H9 (cell line): ENCODE data around the gene ASPN. TPM values are rescaled to one million over a fixed set of nuclear protein-coding genes. Genes with fewer than 3 reads are reported as not detected.

ENCODE experiments used
- DNase-seq: peaks from one replicate; pipeline ENCODE4 v3.0.0-alpha.2; 2017
- H2AFZ ChIP-seq: one replicate; pipeline ENCODE4 v1.6.1; 2013; ENCODE audit warnings: mild to moderate bottlenecking, low read length, control low read depth, moderate library complexity
- H2AK5ac ChIP-seq: 2 replicates; pipeline ENCODE4 v1.6.1; 2013; ENCODE audit warnings: low read length, control low read depth, mixed read lengths; ENCODE audit not compliant: insufficient read length
- H2BK120ac ChIP-seq: one replicate; pipeline ENCODE4 v1.6.1; 2013; ENCODE audit warnings: low read depth, mild to moderate bottlenecking, low read length, control low read depth, inconsistent platforms; ENCODE audit not compliant: poor library complexity, severe bottlenecking
- H2BK12ac ChIP-seq: 2 replicates; pipeline ENCODE4 v1.6.1; 2013; ENCODE audit warnings: low read length, control low read depth, mixed read lengths, low read depth; ENCODE audit not compliant: insufficient read length
- H2BK15ac ChIP-seq: 2 replicates; pipeline ENCODE4 v1.6.1; 2013; ENCODE audit warnings: low read depth, low read length, control low read depth
- H2BK20ac ChIP-seq: one replicate; pipeline ENCODE4 v1.6.1; 2013; ENCODE audit warnings: low read depth, mild to moderate bottlenecking, low read length, control low read depth, inconsistent platforms; ENCODE audit not compliant: poor library complexity, severe bottlenecking
- H2BK5ac ChIP-seq: 2 replicates; pipeline ENCODE4 v1.6.1; 2013; ENCODE audit warnings: low read length, control low read depth, mixed read lengths; ENCODE audit not compliant: insufficient read length
- H3K14ac ChIP-seq: 2 replicates; pipeline ENCODE4 v1.6.1; 2013; ENCODE audit warnings: low read length, control low read depth; ENCODE audit not compliant: insufficient read depth
- H3K18ac ChIP-seq: 2 replicates; pipeline ENCODE4 v1.6.1; 2013; ENCODE audit warnings: low read depth, mild to moderate bottlenecking, mixed read lengths, low read length, control low read depth; ENCODE audit not compliant: insufficient read length
- H3K23ac ChIP-seq: 2 replicates; pipeline ENCODE4 v1.6.1; 2013; ENCODE audit warnings: low read length, control low read depth, mixed read lengths, low read depth; ENCODE audit not compliant: insufficient read length
- H3K23me2 ChIP-seq: 2 replicates; pipeline ENCODE4 v1.6.1; 2013; ENCODE audit warnings: low read depth, mild to moderate bottlenecking, mixed read lengths, low read length, control low read depth; ENCODE audit not compliant: insufficient read length, poor library complexity, severe bottlenecking
- H3K27ac ChIP-seq: 2 replicates; pipeline ENCODE4 v1.5.1; 2013; ENCODE audit warnings: low read length, control low read depth, mixed read lengths, low read depth; ENCODE audit not compliant: insufficient read length
- H3K27me3 ChIP-seq: 2 replicates; pipeline ENCODE4 v1.6.1; 2013; ENCODE audit warnings: low read length, control low read depth, inconsistent platforms; ENCODE audit not compliant: insufficient read depth
- H3K4ac ChIP-seq: 2 replicates; pipeline ENCODE4 v1.6.1; 2013; ENCODE audit warnings: low read depth, mild to moderate bottlenecking, control low read depth, inconsistent platforms, low read length, moderate library complexity
- H3K4me1 ChIP-seq: 2 replicates; pipeline ENCODE4 v1.6.1; 2013; ENCODE audit warnings: low read length, control low read depth, inconsistent platforms; ENCODE audit not compliant: insufficient read depth
- H3K4me2 ChIP-seq: 2 replicates; pipeline ENCODE4 v1.6.1; 2013; ENCODE audit warnings: low read length, control low read depth, mixed read lengths; ENCODE audit not compliant: insufficient read length, insufficient read depth
- H3K56ac ChIP-seq: 2 replicates; pipeline ENCODE4 v1.6.1; 2013; ENCODE audit warnings: low read depth, mild to moderate bottlenecking, mixed read lengths, low read length, control low read depth; ENCODE audit not compliant: insufficient read length
- H3K79me1 ChIP-seq: 2 replicates; pipeline ENCODE4 v1.6.1; 2013; ENCODE audit warnings: low read depth, mild to moderate bottlenecking, moderate library complexity, low read length, control low read depth, inconsistent platforms; ENCODE audit not compliant: insufficient read depth, poor library complexity, severe bottlenecking
- H3K79me2 ChIP-seq: 2 replicates; pipeline ENCODE4 v1.6.1; 2013; ENCODE audit warnings: low read length, control low read depth, inconsistent platforms; ENCODE audit not compliant: insufficient read depth
- H3K9ac ChIP-seq: 2 replicates; pipeline ENCODE4 v1.6.1; 2013; ENCODE audit warnings: low read length, control low read depth, mixed read lengths; ENCODE audit not compliant: insufficient read length; ENCODE audit errors: extremely low read depth
- H3K9me3 ChIP-seq: one replicate; pipeline ENCODE4 v1.6.1; 2013; ENCODE audit warnings: low read depth, low read length, inconsistent platforms; ENCODE audit not compliant: control insufficient read depth
- H3T11ph ChIP-seq: one replicate; pipeline ENCODE4 v1.6.1; 2013; ENCODE audit warnings: mild to moderate bottlenecking, low read length, control low read depth, inconsistent platforms
- H4K20me1 ChIP-seq: one replicate; pipeline ENCODE4 v1.6.1; 2013; ENCODE audit not compliant: control insufficient read depth, insufficient read length, insufficient read depth
- H4K5ac ChIP-seq: 2 replicates; pipeline ENCODE4 v1.6.1; 2013; ENCODE audit warnings: low read depth, mild to moderate bottlenecking, mixed read lengths, low read length, control low read depth; ENCODE audit not compliant: insufficient read length
- H4K8ac ChIP-seq: replicated peaks from 2 replicates; pipeline ENCODE4 v1.6.1; 2013; ENCODE audit warnings: low read length, control low read depth, mixed read lengths, low read depth; ENCODE audit not compliant: insufficient read length
- H4K91ac ChIP-seq: 2 replicates; pipeline ENCODE4 v1.6.1; 2013; ENCODE audit warnings: low read depth, mild to moderate bottlenecking, moderate library complexity, mixed read lengths, low read length, control low read depth; ENCODE audit not compliant: insufficient read length
- H3K27ac Mint-ChIP-seq, 3 experiments: 2 replicates in 2 of 3; 3 replicates in 1 of 3; pipeline ENCODE4 v1.8.0; 2020 to 2021; ENCODE audit warnings: mixed read lengths in 3 of 3, mild to moderate bottlenecking in 1 of 3, moderate library complexity in 1 of 3
- H3K27me3 Mint-ChIP-seq: 2 replicates; pipeline ENCODE4 v1.8.0; 2021; ENCODE audit warnings: low read depth, mild to moderate bottlenecking, moderate library complexity, mixed read lengths
- H3K36me3 Mint-ChIP-seq, 3 experiments: 2 replicates in 2 of 3; 3 replicates in 1 of 3; pipeline ENCODE4 v1.8.0; 2020 to 2021; ENCODE audit warnings: low read depth in 3 of 3, mixed read lengths in 3 of 3; ENCODE audit not compliant: insufficient read depth in 1 of 3
- H3K4me1 Mint-ChIP-seq, 2 experiments: 2 replicates each; pipeline ENCODE4 v1.8.0; 2020; ENCODE audit warnings: mixed read lengths in 2 of 2
- H3K4me3 Mint-ChIP-seq, 2 experiments: 2 replicates in 1 of 2; 3 replicates in 1 of 2; pipeline ENCODE4 v1.8.0; 2020 to 2021; ENCODE audit warnings: mild to moderate bottlenecking in 2 of 2, mixed read lengths in 2 of 2, moderate library complexity in 1 of 2
- H3K9me3 Mint-ChIP-seq, 2 experiments: 2 replicates in 1 of 2; 3 replicates in 1 of 2; pipeline ENCODE4 v1.8.0; 2020; ENCODE audit warnings: mild to moderate bottlenecking in 2 of 2, mixed read lengths in 2 of 2, moderate library complexity in 1 of 2
- CTCF ChIP-seq: fragments of 200-600 bp; sonication (generic); conservative IDR thresholded peaks from 3 replicates; pipeline ENCODE4 v1.8.0; 2021; ENCODE audit warnings: antibody characterized with exemption, mild to moderate bottlenecking
- WGBS: extraction: QIAGEN DNeasy Blood & Tissue Kit; methylation state at CpG from one replicate; pipeline ENCODE4 v1.1.7; 2013; ENCODE audit warnings: missing lambda C conversion rate, low lambda C conversion rate, mixed read lengths; ENCODE audit not compliant: insufficient read length; ENCODE audit errors: extremely low coverage; 5-methylcytosine and 5-hydroxymethylcytosine counted together
- total RNA-seq: library from RNA; stranded (reverse); gene quantifications from 2 replicates; pipeline ENCODE4 v1.2.1, GENCODE V29; 2021

The ASPN gene
- total RNA-seq, 1 experiment from 2014 or later = not detected

GRCh38 chr9:92500725-92501124, 18.4 kb upstream of the ASPN start:
- no peak for DNase-seq
- H3K4me3 Mint-ChIP-seq = no peak overlapping the region
- no peak overlapping the region for H2BK120ac ChIP-seq
- no peaks in the 10 kb centered on the region for H3K9me3 Mint-ChIP-seq
- no peaks in the 10 kb centered on the region for H3K27me3 Mint-ChIP-seq
- no peak overlapping the region for H3K18ac ChIP-seq
- H3K4me2 ChIP-seq = no peak overlapping the region
- H2BK12ac ChIP-seq = no peak overlapping the region
- no peak overlapping the region for H3K4ac ChIP-seq
- H4K8ac ChIP-seq = no peak overlapping the region
- H3K79me1 ChIP-seq = no peaks in the 10 kb centered on the region
- TF ChIP-seq CTCF = no peak
- WGBS = no CpG with 5 or more reads among the region's 5 CpGs
- H4K5ac ChIP-seq = no peak overlapping the region
- no peak overlapping the region for H2BK5ac ChIP-seq
- H3K36me3 Mint-ChIP-seq = no peaks in the 10 kb centered on the region; a peak in 1 of 7 replicates
- no peaks in the 10 kb centered on the region for H4K20me1 ChIP-seq
- no peak overlapping the region for H2AFZ ChIP-seq
- no peak overlapping the region for H3T11ph ChIP-seq
- no peak overlapping the region for H3K9ac ChIP-seq
- no peak overlapping the region for H3K27ac Mint-ChIP-seq
- no peak overlapping the region for H4K91ac ChIP-seq
- no peak overlapping the region for H2BK15ac ChIP-seq
- H3K27ac ChIP-seq = no peak overlapping the region
- H2AK5ac ChIP-seq = no peak overlapping the region
- no peaks in the 10 kb centered on the region for H3K79me2 ChIP-seq
- H3K14ac ChIP-seq = no peak overlapping the region
- no peaks in the 10 kb centered on the region for H3K27me3 ChIP-seq
- H3K4me1 Mint-ChIP-seq = peaks cover 9 to 20% of the 10 kb centered on the region in 2 experiments
- no peaks in the 10 kb centered on the region for H3K23me2 ChIP-seq
- no peak overlapping the region for H3K56ac ChIP-seq
- no peaks in the 10 kb centered on the region for H3K9me3 ChIP-seq
- no peak overlapping the region for H2BK20ac ChIP-seq
- H3K4me1 ChIP-seq = peaks cover 2% of the 10 kb centered on the region; the same call in 1 of the 2 replicates
- H3K23ac ChIP-seq = no peak overlapping the region
